HL-60 (cell line): ENCODE results near the gene CDC20.

Experiments
- CTCF ChIP-seq: IDR thresholded peaks from one replicate; pipeline ENCODE4 v1.5.1; 2011; ENCODE audit warnings: low read length, control low read depth, inconsistent platforms; ENCODE audit not compliant: insufficient read depth
- GABPA ChIP-seq: IDR thresholded peaks from 2 replicates; pipeline ENCODE4 v1.6.1; 2012; ENCODE audit warnings: low read depth
- POLR2AphosphoS5 ChIP-seq: IDR thresholded peaks from 2 replicates; pipeline ENCODE4 v1.6.1; 2012; ENCODE audit warnings: low read depth

- no peak for TF ChIP-seq POLR2AphosphoS5
- TF ChIP-seq CTCF, result no peak
- no peak for TF ChIP-seq GABPA
Measured at GRCh38 chr1:43396059-43396458, 37.3 kb downstream of the CDC20 start.
